Ureter (tissue), 1 donor: ENCODE measurements around the gene KIAA1217. TPM values are rescaled to one million over a fixed set of nuclear protein-coding genes. Genes with fewer than 3 reads are reported as not detected.
"Not testable (repeated sequence)": the region's sequence is repeated elsewhere in the genome, so short reads cannot be mapped to it uniquely, and the experiment has no call there.

Experiments used
- DNase-seq: peaks from one replicate; pipeline ENCODE4 v3.0.0-alpha.2; 2020; ENCODE audit warnings: low spot score
- total RNA-seq: library from RNA; stranded (reverse); gene quantifications from one replicate; pipeline ENCODE4 v1.2.4, GENCODE V29; 2023
- donor health status: DM: yes; HTN: yes; CAD: no.

Gene KIAA1217
- total RNA-seq, 1 donor from 2014 or later: 108 TPM

DNA sequence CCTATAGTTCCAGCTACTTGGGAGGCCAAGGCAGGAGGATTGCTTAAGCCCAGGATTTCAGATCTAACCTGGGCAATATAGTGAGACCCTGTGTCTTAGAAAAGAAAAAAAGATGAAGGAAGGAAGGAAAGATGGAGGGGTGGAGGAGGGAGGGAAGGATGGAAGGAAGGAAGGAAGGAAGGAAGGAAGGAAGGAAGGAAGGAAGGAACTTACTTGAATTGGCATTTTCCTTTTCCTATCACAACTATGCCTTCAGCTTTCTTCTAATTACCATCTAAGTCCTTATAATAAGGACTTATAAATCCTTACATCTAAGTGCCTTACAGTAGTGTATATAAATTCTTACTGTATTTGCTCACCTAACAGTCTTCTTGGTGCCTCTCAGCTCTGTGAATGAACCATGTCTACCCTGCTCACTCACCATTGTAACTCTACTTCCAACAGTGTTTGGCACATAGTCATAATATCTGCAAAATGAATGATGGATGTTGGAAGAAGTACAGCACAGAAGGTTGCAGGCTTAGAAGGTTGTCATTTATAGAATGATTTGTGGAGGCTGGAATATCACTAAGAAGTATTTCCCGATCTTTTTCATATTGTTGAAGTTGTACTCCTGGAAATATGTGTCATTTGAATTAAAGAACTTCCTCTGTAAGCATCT is 125.5 kb downstream of the KIAA1217 start:
- no peak for DNase-seq

DNA sequence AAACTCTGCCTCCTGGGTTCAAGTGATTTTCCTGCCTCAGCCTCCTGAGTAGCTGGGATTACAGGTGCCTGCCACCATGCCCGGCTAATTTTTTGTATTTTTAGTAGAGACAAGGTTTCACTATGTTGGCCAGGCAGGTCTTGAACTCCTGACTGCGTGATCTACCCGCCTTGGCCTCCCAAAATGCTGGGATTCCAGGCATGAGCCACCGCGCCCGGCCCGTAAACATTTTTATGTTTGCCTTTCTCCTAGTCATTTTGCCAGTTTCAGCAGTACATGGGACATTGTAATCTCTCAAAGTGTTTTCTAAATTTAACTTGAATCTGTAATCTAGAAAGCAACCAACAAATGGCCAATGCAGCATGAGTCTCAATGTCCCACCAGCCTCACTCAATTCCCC is 128.8 kb downstream of the KIAA1217 start:
- not testable (repeated sequence) for DNase-seq

DNA sequence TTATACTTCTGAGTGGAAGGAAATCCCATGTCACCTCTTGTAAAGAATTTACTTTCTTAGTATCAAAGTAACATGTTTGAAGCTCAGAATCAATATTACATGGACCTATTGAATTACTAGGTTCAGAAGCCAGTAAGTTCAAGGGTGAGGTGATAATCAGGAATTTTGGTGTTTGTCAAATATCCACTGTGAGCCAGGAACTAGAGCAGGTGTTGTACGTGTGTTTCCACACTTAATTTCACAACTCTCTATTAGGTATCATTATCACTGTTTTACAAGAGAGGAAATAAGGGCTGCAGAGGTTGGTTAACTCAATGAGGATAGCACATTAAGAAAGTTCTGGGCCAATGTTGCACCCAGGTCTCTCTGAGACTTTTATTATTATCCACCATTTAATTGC is 130.4 kb downstream of the KIAA1217 start:
- DNase-seq: no peak

DNA sequence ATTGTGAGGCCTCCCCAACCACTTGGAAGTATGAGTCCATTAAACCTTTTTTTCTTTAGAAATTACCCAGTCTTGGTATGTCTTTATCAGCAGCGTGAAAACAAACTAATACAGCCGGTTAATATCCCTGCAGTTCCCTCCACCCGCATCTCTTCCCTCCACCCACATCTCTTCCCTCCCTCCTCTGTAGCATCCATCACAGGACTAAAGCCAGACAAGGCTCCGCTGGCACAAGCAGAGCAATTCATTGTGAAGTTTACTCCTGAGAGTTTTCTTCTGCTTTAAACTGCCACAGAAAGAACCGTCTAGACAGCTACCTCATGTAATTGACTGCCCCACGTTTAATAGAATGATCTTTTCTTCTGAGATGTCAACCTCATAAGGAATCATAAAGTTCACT is 131.5 kb downstream of the KIAA1217 start:
- no peak for DNase-seq

- DNase-seq: no peak
These were observed 131.9 kb downstream of the KIAA1217 start for GRCh38 chr10:24340883-24341282.

DNA sequence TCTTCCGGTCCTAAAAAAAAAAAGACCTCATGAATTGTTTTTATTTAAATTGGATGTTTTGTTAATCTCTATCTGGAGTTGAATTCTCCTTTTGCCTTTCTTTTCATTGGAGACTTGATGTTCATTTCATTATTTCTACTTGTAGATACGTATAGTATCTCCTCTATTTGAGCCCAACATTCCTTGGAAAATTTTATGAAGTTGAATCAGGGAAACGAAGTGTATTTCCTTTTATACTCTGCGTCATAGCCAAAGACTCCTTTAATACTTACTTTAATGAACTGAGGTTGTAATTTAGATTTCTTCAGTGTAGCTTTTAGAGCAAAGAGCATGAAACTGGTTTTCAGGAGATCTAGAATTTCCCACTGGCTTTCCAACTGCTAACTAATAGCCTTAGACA is 132.4 kb downstream of the KIAA1217 start:
- DNase-seq: no peak

- no peak for DNase-seq
These were observed 133.0 kb downstream of the KIAA1217 start for GRCh38 chr10:24341897-24342296.

DNA sequence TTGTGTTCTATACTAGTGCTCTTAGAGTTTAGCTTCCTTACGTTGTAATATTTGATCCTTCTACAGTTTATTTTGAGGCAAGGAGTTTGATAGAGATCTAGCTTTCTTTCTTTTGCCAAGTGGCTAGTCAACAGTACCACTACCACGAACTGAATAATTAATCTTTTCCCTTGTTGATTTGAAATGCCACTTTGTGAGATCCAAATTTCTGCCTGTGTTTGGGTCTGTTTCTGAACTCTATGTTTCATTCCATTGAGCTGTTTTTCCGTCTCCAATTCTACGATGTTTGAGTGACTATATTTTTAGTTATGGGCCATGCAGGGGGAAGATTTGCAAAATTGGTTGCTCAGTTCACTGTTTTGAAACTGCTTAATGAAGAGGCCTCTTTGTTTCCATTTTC is 134.7 kb downstream of the KIAA1217 start:
- no peak for DNase-seq

DNA sequence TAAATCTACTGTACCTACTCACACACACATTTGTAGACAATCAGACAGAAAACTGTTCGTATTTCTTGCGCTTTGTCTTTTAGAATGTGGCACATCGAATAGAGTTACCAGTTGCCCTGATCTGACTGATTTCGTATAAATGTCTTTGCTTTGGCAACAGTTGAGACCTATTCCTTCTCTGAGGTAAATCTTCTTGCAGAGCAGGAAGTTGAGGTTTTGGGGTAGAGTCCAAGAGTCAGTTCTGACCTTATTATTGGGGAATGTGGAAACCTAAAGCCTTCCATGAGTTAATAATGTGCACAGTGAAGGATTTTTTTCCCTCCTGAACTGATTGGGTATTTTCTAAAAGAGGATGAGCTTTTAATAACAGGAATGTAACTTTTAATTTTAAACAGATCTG is 135.3 kb downstream of the KIAA1217 start:
- DNase-seq: no peak

- DNase-seq: no peak
These were observed 135.9 kb downstream of the KIAA1217 start for GRCh38 chr10:24344695-24345463.

GRCh38 chr10:24346877-24347519 is 138.1 kb downstream of the KIAA1217 start:
- DNase-seq: no peak

DNA sequence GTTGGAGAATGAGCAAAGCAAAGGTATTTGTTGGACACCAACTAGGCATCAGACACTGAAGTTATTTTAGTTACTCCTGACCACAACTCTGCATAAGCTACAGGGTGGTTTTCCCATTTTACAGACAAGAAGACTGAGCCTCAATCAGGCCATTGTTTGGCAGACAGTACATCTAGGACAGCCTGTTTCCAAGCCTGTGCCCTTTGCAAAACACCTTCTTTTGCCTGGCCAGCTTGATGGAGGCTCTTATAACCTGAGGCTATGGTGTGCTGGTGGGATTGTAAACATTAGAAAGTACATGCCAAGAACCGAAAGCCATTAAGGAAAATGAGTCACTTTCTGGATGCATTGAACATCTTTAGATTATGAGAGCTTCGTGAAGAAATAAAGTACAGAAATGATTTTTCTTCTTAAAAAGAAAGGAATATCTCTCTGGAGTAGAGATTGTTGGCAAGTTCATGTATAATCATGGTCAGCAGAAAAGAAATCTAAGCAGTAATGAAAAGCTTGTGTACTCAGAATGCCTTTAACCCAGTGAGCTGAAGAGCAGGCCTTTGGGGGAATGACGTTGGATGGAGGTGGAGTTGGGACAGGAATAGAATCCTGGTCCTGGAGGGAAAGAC is 140.6 kb downstream of the KIAA1217 start:
- DNase-seq: no peak

DNA sequence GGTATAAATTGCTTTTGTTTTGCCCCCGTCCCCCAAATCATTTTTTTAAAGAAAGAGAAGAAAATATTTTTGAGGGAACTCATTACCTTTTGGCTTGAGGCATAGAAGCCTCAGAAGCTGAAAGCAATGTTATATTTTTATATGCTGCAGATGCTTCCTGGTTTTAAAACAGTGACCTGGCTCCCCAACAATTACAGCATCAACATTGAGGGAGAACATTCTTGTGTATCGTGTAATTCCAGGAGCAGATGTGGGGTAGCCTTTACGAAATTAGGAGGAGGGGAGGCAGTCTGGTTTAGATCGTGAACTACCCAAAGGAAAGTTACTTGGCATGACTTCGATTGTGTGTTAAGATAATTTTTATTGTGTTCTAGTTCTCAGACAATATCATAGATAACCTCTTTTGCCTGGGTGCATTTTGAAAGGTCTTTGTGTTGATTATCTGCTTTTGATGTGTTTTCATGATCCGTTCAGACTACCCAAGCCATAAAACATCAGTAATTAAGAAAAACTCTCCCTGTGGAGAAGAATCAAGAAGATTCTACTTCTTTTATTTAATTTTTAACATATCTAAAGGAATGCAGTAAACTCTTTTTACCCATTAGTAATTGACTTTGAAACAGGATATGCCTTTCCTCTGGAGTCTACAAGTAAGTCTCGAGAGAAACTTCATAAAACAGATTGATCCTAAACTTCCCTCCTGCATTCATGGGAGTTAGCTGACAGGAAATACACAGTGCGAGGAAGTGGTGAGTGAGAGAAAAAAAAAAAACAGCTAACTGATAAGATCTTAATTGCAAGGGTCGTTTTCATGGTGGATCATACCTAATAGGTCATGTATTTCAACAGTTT is 141.4 kb downstream of the KIAA1217 start:
- DNase-seq: no peak

DNA sequence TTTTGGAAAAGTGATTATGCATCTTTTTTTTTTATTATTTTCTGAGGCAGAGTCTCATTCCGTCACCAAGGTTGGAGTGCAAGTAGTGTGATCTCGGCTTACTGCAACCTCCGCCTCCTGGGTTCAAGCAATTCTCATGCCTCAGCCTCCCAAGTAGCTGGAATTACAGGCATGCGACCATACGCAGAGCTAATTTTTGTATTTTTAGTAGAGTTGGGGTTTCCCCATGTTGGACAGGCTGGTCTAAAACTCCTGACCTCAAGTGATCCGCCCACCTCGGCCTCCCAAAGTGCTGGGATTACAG is 141.9 kb downstream of the KIAA1217 start:
- DNase-seq: not testable (repeated sequence)

- no peak for DNase-seq
These were observed 143.0 kb downstream of the KIAA1217 start for GRCh38 chr10:24351961-24352360.

DNA sequence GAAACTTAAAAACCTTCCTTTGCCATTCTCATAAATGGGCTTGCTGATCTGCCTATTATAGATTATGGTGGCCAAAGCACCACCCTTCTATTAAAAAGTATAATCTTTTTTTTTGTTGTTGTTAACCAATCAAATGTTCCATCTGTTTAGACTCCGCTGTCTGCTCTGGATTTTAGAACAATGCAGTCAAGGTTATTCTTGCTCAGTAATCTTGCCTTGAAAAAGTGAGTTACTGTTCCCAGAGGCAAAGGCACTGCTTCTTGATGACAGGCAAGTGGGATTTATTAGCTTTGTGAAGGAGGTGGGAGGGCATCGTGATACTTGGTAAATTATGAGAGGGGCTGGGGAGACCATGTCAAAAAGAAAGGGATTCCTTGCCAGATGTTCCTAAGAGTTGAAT is 143.5 kb downstream of the KIAA1217 start:
- no peak for DNase-seq

DNA sequence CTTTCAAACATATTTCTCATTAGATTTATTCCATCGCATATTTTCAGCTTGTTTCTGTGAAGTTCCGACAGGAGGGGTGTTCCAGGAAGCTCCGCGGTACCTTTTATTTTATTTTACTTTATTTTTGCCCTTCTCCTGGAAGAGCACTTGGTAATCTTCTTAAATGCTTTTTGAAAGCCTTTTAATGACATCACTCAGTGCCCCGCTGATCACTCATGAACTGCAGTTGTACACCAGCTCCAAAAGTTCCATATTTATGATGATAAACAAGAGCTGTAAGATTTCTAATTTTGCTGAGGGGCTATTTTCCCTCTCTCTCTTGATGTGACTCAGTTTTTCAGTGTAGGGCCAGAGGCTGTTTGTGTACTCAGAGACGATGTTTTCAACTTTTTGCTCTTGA is 144.4 kb downstream of the KIAA1217 start:
- DNase-seq: no peak

DNA sequence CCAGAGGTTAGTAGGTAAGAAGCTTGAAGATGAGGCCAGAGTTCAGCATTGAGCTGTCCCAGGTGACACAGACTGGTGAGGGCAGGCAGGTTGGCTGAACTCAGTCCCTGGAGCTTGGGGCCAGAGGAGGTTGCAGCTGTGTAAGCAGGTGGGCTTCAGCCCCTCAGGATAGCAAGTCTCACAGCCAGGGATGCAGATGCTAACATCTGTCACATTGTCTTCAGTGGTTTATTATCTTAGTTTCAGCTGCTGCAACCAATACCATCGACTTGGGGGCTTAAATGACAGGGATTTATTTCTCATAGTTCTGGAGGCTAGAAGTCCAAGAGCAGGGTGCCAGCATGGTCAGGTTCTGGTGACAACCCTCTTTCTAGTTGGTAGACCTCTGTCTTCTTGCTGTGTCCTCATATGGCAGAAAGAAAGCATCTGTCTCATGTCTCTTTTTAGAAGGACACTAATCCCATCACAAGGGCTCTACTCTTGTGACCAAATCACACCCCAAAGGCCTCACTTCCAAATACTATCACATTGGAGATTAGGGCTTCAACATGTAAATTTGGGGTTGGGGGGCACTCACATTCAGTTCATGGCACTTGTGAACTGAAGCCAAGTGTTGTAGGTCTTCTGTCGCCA is 146.2 kb downstream of the KIAA1217 start:
- no peak for DNase-seq

DNA sequence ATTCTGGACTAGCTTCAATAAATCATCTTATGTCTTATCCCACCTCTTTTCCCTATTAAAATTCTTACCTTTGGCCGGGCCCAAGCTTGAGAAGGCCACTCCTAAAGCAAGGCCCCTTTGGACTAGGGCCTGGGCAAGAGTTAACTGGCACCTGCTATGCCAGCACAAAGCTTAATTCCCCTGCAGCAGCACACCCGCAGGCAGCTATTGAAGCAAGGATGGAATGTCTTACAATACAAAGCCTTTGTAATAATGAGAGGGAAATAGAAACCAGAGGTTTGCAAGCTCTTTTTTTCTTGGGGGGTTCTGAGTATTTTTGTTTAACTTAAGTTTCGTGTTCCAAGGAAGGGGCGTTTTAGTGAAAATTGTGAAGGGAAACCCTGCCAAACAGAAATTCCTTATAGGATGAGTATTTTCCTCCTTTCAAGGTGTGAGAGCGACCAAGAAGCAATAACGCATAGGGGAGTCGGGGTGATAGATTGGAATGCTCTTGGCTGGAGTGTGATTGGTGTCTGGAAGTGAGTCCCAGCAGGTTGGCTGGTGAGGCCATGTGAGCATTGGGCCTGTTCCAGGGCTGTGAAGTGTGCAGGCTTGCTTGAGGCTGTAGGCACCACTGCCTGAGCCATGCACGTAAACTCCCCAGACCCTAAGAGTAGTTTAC is 148.5 kb downstream of the KIAA1217 start:
- no peak for DNase-seq

DNA sequence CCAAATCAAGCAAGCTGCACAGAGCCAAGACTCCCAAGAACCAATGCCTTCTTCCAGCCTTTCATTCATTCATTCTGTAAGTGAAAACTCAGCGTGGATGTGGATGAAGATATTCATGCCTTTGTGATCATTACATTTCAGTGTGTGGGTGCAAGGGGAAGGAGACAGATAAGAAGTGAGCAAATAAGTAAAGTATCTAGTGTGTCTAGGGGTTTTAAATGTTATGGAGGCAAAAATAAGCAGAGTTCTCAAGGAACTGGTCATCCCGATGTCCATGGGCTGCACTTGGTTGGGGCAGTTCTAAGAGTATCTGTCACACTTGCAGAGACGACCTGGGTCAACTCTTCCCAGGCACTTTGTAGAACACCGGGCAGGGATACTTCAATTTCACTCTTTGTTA is 149.1 kb downstream of the KIAA1217 start:
- DNase-seq: no peak
